Calu3 (cell line): ENCODE data around the gene UBASH3B. TPM values are rescaled to one million over a fixed set of nuclear protein-coding genes. Genes with fewer than 3 reads are reported as not detected.
A peak's percentile ranks its signal among the peaks of the same experiment; 100 is the strongest.

Experiments
- BruUV-seq: library from RNA; stranded (reverse); fragments of 400-500 nt; replicated peaks from 2 replicates; lab custom pipeline; 2021; lab: Mats Ljungman, UMichigan
- CTCF ChIA-PET: fragments of 300-600 bp; sonication (Branson Sonifier 250); formaldehyde crosslinking; loops from one replicate; lab custom pipeline; 2022; ENCODE audit warnings: antibody characterized with exemption; lab: Charles Lee
- DNase-seq: peaks from one replicate; pipeline ENCODE4 v3.0.0; 2022
- H3K27ac Mint-ChIP-seq: one replicate; pipeline ENCODE4 v1.8.0; 2022; ENCODE audit warnings: mixed read lengths; ENCODE audit not compliant: unreplicated experiment
- H3K27me3 Mint-ChIP-seq: one replicate; pipeline ENCODE4 v1.8.0; 2022; ENCODE audit warnings: mixed read lengths; ENCODE audit not compliant: unreplicated experiment
- H3K36me3 Mint-ChIP-seq: one replicate; pipeline ENCODE4 v1.8.0; 2022; ENCODE audit warnings: mild to moderate bottlenecking, moderate library complexity, mixed read lengths; ENCODE audit not compliant: insufficient read depth, unreplicated experiment
- H3K4me1 Mint-ChIP-seq: one replicate; pipeline ENCODE4 v1.8.0; 2022; ENCODE audit warnings: mild to moderate bottlenecking, low read depth, mixed read lengths; ENCODE audit not compliant: unreplicated experiment
- H3K4me3 Mint-ChIP-seq: one replicate; pipeline ENCODE4 v1.8.0; 2022; ENCODE audit warnings: mild to moderate bottlenecking, low read depth, moderate library complexity, mixed read lengths; ENCODE audit not compliant: unreplicated experiment
- H3K9me3 Mint-ChIP-seq: one replicate; pipeline ENCODE4 v1.8.0; 2022; ENCODE audit warnings: low read depth, mixed read lengths; ENCODE audit not compliant: unreplicated experiment
- intact Hi-C: fragments of 100-400 bp; cut with micrococcal nuclease; formaldehyde crosslinking; loops from one replicate; pipeline ENCODE4 v1.10.0; 2022; ENCODE audit not compliant: unreplicated experiment
- total RNA-seq: library from RNA; stranded (reverse); gene quantifications from 2 replicates; pipeline ENCODE4 v1.2.3, GENCODE V29; 2022
- TF ChIP-seq, protein P1 (sequence below): fragments of 200-600 bp; IDR thresholded peaks from one replicate; pipeline ENCODE4 v1.8.0; 2022; ENCODE audit warnings: antibody characterized with exemption; ENCODE audit not compliant: unreplicated experiment

UBASH3B gene
- total RNA-seq, 1 experiment from 2014 or later = 74.9 TPM

DNA sequence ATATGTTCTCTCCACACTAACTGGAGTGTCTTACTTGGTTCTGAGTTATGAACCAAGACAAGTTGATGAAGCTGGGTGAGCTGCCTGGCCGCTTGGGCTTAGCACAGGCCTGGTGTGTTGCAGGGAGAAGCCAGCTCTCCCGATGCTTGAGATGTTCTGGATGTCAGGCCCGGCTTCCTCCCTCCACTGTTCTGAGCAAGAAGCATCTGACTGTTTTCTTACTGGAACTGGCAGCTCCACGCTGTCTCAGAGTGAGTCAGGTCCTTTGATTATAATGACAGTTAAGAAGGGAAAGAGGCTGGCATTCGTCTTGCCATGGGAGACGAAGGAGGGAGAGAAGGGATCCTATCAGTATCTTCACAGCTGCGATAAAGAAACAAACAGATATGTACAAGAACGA is 136.3 kb downstream of the UBASH3B start:
- no peak overlapping the region for H3K4me3 Mint-ChIP-seq
- intact Hi-C loops = no loop called here
- H3K27me3 Mint-ChIP-seq = no peaks in the 10 kb centered on the region
- no peaks in the 10 kb centered on the region for H3K4me1 Mint-ChIP-seq
- TF ChIP-seq, protein P1, sequence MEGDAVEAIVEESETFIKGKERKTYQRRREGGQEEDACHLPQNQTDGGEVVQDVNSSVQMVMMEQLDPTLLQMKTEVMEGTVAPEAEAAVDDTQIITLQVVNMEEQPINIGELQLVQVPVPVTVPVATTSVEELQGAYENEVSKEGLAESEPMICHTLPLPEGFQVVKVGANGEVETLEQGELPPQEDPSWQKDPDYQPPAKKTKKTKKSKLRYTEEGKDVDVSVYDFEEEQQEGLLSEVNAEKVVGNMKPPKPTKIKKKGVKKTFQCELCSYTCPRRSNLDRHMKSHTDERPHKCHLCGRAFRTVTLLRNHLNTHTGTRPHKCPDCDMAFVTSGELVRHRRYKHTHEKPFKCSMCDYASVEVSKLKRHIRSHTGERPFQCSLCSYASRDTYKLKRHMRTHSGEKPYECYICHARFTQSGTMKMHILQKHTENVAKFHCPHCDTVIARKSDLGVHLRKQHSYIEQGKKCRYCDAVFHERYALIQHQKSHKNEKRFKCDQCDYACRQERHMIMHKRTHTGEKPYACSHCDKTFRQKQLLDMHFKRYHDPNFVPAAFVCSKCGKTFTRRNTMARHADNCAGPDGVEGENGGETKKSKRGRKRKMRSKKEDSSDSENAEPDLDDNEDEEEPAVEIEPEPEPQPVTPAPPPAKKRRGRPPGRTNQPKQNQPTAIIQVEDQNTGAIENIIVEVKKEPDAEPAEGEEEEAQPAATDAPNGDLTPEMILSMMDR = no peak
- DNase-seq = no peak
- CTCF ChIA-PET = no interaction called here
- no TSS peak for BruUV-seq
- H3K36me3 Mint-ChIP-seq = peaks cover 19% of the 10 kb centered on the region
- no peak overlapping the region for H3K27ac Mint-ChIP-seq
- H3K9me3 Mint-ChIP-seq = no peaks in the 10 kb centered on the region

GRCh38 chr11:122793515-122793914 is 138.0 kb downstream of the UBASH3B start:
- CTCF ChIA-PET = interaction anchor here (0.6 kb wide), 1 partner anchor 219 kb away, joined by 4 read pairs; no protein-coding TSS in a partner anchor
- Mint-ChIP-seq H3K9me3 (no peaks in the 10 kb centered on the region), H3K36me3 (peaks cover 28% of the 10 kb centered on the region), H3K4me3 (no peak overlapping the region), H3K27ac (no peak overlapping the region), H3K27me3 (no peaks in the 10 kb centered on the region), H3K4me1 (no peaks in the 10 kb centered on the region)
- TF ChIP-seq, protein P1 = no peak
- no peak for DNase-seq
- BruUV-seq = no TSS peak
- intact Hi-C loops = no loop called here

- TF ChIP-seq, protein P1 = no peak
- DNase-seq = no peak
- CTCF ChIA-PET = interaction anchor here (1.3 kb wide), 1 partner anchor 59 kb away, joined by 6 read pairs; no protein-coding TSS in a partner anchor
- Mint-ChIP-seq H3K4me1 (no peaks in the 10 kb centered on the region), H3K36me3 (peaks cover 28% of the 10 kb centered on the region), H3K27me3 (no peaks in the 10 kb centered on the region), H3K9me3 (no peaks in the 10 kb centered on the region), H3K4me3 (no peak overlapping the region), H3K27ac (no peak overlapping the region)
- intact Hi-C loops = loop anchor here (5.0 kb wide), 1 partner anchor 227 kb away; no protein-coding TSS in a partner anchor
- no TSS peak for BruUV-seq
These were observed 139.8 kb downstream of the UBASH3B start for GRCh38 chr11:122795307-122795706.

DNA sequence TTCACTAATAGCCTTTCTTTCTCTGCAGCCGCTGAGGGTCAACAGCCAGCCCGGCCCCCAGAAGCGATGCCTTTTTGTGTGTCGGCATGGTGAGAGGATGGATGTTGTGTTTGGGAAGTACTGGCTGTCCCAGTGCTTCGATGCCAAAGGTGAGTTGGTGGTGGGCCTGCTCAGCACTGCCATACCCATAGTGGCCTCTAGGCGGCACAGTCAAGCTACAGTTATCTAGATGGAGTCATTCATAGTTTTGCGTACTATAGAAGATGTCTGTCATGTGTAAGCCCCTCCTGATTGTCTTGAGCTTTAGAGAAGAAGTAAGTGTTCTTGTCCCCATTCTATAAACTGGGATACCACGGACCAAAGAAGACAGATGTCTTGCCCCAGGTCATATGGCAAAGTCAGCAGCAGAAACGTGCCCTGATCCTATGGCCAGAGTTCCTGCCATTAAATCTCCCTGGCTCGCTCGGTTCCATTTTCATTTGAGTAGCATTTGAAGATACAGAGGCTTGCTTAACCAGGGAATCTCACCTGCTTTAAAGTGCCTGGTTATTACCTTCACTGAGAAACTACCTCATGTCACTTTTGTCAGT is 140.7 kb downstream of the UBASH3B start:
- BruUV-seq = no TSS peak
- intact Hi-C loops = loop anchor here (1.0 to 5.0 kb wide), 2 partner anchors 58 to 226 kb away; no protein-coding TSS in a partner anchor
- CTCF ChIA-PET = interaction anchor here (1.3 kb wide), 1 partner anchor 58 kb away, joined by 6 read pairs; no protein-coding TSS in a partner anchor
- peak; percentile 48 for DNase-seq
- Mint-ChIP-seq H3K36me3 (peaks cover 28% of the 10 kb centered on the region), H3K27ac (no peak overlapping the region), H3K4me1 (no peaks in the 10 kb centered on the region), H3K9me3 (no peaks in the 10 kb centered on the region), H3K4me3 (no peak overlapping the region), H3K27me3 (no peaks in the 10 kb centered on the region)
- TF ChIP-seq, protein P1 = peak; percentile 74
